Suppressor macrophage (primary cell): Measurements from ENCODE around the gene SHMT2.

Experiments used
- DNase-seq, 4 experiments: peaks; one replicate each; pipeline ENCODE4 v3.0.0-alpha.2; 2020 to 2022

The SHMT2 gene

DNA sequence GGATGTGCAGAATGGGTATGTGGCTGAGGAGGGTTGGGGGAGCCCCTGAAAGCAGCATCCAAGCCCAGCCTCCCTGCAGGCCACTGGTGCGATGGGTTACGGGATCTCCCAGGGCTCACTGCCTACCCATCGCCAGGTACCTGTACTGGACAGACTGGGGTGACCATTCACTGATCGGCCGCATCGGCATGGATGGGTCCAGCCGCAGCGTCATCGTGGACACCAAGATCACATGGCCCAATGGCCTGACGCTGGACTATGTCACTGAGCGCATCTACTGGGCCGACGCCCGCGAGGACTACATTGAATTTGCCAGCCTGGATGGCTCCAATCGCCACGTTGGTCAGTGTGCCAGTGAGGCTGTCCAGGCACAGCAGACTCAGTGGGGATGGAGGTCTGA, 31.2 kb upstream of the SHMT2 start:
- DNase-seq: no peak

DNA sequence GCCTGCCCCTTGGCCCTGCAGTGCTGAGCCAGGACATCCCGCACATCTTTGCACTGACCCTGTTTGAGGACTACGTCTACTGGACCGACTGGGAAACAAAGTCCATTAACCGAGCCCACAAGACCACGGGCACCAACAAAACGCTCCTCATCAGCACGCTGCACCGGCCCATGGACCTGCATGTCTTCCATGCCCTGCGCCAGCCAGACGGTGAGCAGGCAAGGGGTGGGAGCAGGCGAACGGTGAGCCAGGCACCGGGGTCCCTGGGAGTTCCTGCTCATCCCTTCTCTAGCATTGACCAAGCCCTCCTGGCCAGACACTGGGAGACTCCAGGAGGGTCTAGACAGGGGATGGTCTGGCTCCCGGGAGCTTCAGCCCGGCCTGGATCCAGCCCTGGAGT, 30.3 kb upstream of the SHMT2 start:
- no peak for DNase-seq

- DNase-seq: no peak
Observed at GRCh38 chr12:57200497-57200896, 29.0 kb upstream of the SHMT2 start.

GRCh38 chr12:57201219-57201618, 28.3 kb upstream of the SHMT2 start:
- no peak for DNase-seq

GRCh38 chr12:57201631-57202030, 27.9 kb upstream of the SHMT2 start:
- DNase-seq: no peak

DNA sequence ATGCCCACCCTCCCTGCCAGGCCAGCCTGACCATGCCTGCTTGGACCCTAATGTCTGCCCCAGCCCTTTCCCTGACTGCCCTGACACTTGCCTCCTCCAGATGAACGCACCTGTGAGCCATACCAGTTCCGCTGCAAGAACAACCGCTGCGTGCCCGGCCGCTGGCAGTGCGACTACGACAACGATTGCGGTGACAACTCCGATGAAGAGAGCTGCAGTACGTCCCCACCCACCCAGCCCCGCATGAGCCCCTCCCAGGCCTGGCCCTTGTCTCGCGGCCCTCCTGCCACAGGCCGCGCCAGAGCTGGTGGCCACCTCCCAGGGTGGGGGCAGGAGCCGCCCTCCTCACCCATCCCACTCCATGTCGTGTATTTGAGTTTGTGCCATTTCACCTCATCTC, 27.2 kb upstream of the SHMT2 start:
- no peak for DNase-seq

- DNase-seq: no peak
Observed at GRCh38 chr12:57203201-57203600, 26.3 kb upstream of the SHMT2 start.

- DNase-seq: no peak
Observed at GRCh38 chr12:57203791-57204190, 25.7 kb upstream of the SHMT2 start.

GRCh38 chr12:57204454-57204853, 25.1 kb upstream of the SHMT2 start:
- DNase-seq: no peak

- DNase-seq: no peak
Observed at GRCh38 chr12:57205186-57205585, 24.3 kb upstream of the SHMT2 start.

DNA sequence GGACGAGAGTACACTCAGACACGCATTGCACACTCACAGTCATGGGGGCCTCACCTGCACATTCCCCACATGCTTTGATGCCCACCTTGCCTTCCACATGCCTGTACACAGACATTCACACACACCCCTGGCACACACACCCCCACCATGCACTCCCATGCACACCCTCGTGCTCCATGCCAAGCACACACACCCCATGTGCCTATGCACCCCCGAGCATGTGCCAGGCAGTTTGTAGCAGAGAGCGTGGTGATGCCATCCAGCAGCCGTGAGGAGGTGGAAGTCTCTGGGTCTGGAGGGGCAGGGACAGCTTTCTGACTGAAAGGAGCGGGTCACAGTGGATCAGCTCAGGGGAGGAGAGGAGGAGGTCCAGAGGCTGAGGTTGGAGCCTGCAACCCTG, 23.6 kb upstream of the SHMT2 start:
- DNase-seq: no peak

GRCh38 chr12:57207731-57208630, 21.5 kb upstream of the SHMT2 start:
- no peak for DNase-seq

DNA sequence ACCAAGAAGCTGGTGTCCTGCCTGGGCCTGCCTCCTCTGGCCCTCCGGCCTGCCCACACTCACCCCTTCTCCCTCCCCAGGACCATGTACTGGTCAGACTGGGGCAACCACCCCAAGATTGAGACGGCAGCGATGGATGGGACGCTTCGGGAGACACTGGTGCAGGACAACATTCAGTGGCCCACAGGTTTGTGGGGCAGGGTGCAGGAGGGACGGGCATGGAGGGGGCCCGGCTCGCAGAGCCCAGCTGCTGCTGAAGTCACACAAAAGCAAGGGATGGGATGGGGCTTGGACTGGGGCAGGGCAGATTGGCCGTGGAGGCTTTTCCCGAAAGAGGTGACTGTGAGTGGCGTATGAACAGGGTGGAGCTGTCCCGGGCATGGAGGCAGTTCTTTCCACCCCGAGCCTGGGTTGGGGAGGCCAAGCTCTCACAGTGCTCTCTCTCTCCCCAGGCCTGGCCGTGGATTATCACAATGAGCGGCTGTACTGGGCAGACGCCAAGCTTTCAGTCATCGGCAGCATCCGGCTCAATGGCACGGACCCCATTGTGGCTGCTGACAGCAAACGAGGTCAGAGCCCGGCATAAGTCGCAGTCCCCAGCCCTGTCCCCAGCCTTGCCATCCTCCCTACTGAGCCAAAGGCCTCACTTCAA, 20.8 kb upstream of the SHMT2 start:
- no peak for DNase-seq

DNA sequence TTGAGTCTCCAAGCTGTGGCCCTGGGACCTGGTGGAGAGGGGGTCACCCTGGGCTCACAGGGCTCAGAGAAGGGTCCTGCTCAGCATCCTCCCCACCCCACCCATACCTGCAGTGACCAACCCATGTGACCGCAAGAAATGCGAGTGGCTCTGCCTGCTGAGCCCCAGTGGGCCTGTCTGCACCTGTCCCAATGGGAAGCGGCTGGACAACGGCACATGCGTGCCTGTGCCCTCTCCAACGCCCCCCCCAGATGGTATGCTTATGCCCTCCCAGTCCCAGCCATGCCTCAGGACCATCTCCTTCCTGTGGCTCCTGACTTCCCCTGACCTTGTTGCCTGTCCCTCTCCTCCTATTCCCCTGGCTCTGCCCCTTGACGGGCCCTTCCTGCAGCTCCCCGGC, 19.6 kb upstream of the SHMT2 start:
- no peak for DNase-seq

- DNase-seq: no peak
Observed at GRCh38 chr12:57210461-57210860, 19.1 kb upstream of the SHMT2 start.

DNA sequence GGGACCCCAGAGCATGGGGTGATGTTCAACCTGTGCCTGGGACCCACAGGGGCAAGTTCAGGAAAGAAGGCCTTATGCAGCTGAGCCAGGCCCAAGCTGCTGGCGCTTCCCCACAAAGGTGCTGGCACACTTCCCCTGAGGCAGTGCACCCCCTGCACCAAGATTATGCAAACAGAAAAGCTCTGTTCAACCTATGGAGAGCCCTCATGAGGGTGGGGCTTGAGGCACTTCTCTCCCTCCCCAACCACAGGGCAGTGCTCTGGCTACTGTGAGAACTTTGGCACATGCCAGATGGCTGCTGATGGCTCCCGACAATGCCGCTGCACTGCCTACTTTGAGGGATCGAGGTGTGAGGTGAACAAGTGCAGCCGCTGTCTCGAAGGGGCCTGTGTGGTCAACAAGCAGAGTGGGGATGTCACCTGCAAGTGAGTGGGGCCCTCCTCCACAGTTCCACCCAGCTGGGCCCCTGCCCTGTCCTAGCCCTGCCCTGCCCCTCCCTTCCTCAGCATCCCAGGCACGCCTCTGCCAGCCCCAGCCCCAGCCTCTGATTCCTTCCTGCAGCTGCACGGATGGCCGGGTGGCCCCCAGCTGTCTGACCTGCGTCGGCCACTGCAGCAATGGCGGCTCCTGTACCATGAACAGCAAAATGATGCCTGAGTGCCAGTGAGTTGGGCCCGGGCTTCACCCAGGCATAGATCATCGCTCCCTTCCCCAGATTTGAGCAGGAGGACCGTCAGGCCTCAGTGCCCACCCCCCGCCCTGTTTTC, 18.4 kb upstream of the SHMT2 start:
- DNase-seq: no peak

DNA sequence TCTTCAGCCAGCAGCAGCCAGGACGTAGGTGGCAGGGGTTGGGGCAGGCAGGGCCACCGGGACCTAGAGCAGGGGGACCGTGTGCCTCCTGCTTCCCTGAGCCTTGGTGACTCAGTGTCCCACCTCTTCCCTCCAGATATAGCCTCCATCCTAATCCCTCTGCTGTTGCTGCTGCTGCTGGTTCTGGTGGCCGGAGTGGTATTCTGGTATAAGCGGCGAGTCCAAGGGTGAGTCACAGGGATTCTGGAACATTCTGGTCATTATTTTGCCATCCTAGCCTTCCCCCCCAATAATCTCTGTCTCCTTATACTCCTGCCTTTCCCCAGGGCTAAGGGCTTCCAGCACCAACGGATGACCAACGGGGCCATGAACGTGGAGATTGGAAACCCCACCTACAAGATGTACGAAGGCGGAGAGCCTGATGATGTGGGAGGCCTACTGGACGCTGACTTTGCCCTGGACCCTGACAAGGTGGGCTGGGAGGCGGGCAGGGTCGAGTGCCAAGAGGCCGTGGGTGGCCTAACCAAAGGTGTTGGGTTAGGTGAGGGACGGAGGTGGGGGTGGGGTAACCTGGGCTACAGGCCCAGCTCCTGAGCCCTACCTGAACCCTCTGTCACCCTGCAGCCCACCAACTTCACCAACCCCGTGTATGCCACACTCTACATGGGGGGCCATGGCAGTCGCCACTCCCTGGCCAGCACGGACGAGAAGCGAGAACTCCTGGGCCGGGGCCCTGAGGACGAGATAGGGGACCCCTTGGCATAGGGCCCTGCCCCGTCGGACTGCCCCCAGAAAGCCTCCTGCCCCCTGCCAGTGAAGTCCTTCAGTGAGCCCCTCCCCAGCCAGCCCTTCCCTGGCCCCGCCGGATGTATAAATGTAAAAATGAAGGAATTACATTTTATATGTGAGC, 17.5 kb upstream of the SHMT2 start:
- no peak for DNase-seq

GRCh38 chr12:57212701-57213057, 16.8 kb upstream of the SHMT2 start:
- DNase-seq: no peak

- peak; percentile 87 to 91 (median 89) for DNase-seq
Observed at GRCh38 chr12:57213058-57213715, 16.3 kb upstream of the SHMT2 start.

- DNase-seq: no peak
Observed at GRCh38 chr12:57213763-57214397, 15.6 kb upstream of the SHMT2 start.

GRCh38 chr12:57214398-57214781, 15.1 kb upstream of the SHMT2 start:
- DNase-seq: peak; percentile 53 to 76 (median 68)
